K562 (cell line): ENCODE data around the gene CEP20. TPM values are rescaled to one million over a fixed set of nuclear protein-coding genes. Genes with fewer than 3 reads are reported as not detected.

Source experiments
- ATAC-seq: fragments of 200-7000 bp; cut with Tn5 transposase; 3 replicates; pipeline ENCODE4 v1.9.1; 2020; ENCODE audit warnings: moderate library complexity
- BruUV-seq: library from RNA; stranded (reverse); fragments of 400-500 nt; replicated peaks from 2 replicates; lab custom pipeline; 2021; lab: Mats Ljungman, UMichigan
- CTCF ChIA-PET: fragments of 300-600 bp; formaldehyde crosslinking; extraction: SDS; loops from one replicate; lab custom pipeline; 2021; ENCODE audit warnings: low intra/inter-chr PET ratio; lab: Yijun Ruan, JAX
- POLR2A ChIA-PET: fragments of 300-600, 350-650 bp; sonication (Branson Sonifier 250); formaldehyde crosslinking; extraction: SDS; loops from one replicate; lab custom pipeline; 2021; ENCODE audit warnings: antibody characterized with exemption, inconsistent platforms; lab: Yijun Ruan, JAX
- DNase-seq, 4 experiments: peaks; one replicate each; pipeline versions ENCODE4 v3.0.0 to v3.0.0-alpha.2; 2011 to 2018; ENCODE audit warnings: low spot score in 3 of 4, mixed read lengths in 3 of 4; ENCODE audit errors: extremely low read depth in 1 of 4
- FAIRE-seq: peaks from 2 replicates; lab custom pipeline; 2011; peaks lifted over from hg19 to GRCh38; lab: Jason Lieb, UNC
- H2AFZ ChIP-seq: 2 replicates; pipeline ENCODE4 v1.6.0; 2011; ENCODE audit warnings: low read depth, low read length, control low read depth, inconsistent platforms
- H3K27ac ChIP-seq: fragments of 200-600 bp; 3 replicates; pipeline ENCODE4 v1.8.0; 2011; ENCODE audit warnings: low read depth, mild to moderate bottlenecking, control low read depth, inconsistent platforms, low read length, moderate library complexity, mixed read lengths; ENCODE audit errors: extremely low read depth
- H3K27me3 ChIP-seq, 2 experiments: fragments of 300-600 bp in 1 of 2; 2 replicates in 1 of 2; 3 replicates in 1 of 2; pipeline versions ENCODE4 v1.6.0 to v1.8.0; 2011; ENCODE audit warnings: inconsistent platforms in 2 of 2, low read length in 2 of 2, mild to moderate bottlenecking in 1 of 2, mixed read lengths in 1 of 2, moderate library complexity in 1 of 2; ENCODE audit not compliant: control insufficient read depth in 2 of 2, insufficient read depth in 2 of 2
- H3K36me3 ChIP-seq: fragments of 300-600 bp; 3 replicates; pipeline ENCODE4 v1.8.0; 2011; ENCODE audit warnings: mild to moderate bottlenecking, low read length, inconsistent platforms; ENCODE audit not compliant: control insufficient read depth, insufficient read depth
- H3K4me1 ChIP-seq, 2 experiments: fragments of 200-600 bp in 1 of 2; replicated peaks in 1 of 2; 2 replicates in 1 of 2; 3 replicates in 1 of 2; pipeline versions ENCODE4 v1.5.1 to v1.8.0; 2011; ENCODE audit warnings: inconsistent platforms in 2 of 2, low read length in 2 of 2, mild to moderate bottlenecking in 1 of 2, mixed read lengths in 1 of 2, moderate library complexity in 1 of 2; ENCODE audit not compliant: control insufficient read depth in 2 of 2, insufficient read depth in 2 of 2
- H3K4me2 ChIP-seq: 2 replicates; pipeline ENCODE4 v1.6.1; 2011; ENCODE audit warnings: low read length, control low read depth, inconsistent platforms, mixed read lengths; ENCODE audit not compliant: insufficient read depth
- H3K4me3 ChIP-seq: fragments of 200-600 bp; sonication (generic), shearing (Covaris generic); 2 replicates; pipeline ENCODE4 v1.5.1; 2016; ENCODE audit warnings: control low read depth, inconsistent platforms
- H3K79me2 ChIP-seq: fragments of 200-600 bp; 3 replicates; pipeline ENCODE4 v1.8.0; 2011; ENCODE audit warnings: low read length, inconsistent platforms; ENCODE audit not compliant: control insufficient read depth, insufficient read depth
- H3K9ac ChIP-seq, 2 experiments: 2 replicates each; pipeline versions ENCODE4 v1.6.0 to v1.6.1; 2011; ENCODE audit warnings: low read depth in 2 of 2, low read length in 2 of 2, control low read depth in 1 of 2, inconsistent platforms in 1 of 2, mild to moderate bottlenecking in 1 of 2, mixed read lengths in 1 of 2; ENCODE audit not compliant: insufficient read depth in 1 of 2
- H3K9me1 ChIP-seq: one replicate; pipeline ENCODE4 v1.6.0; 2011; ENCODE audit warnings: inconsistent platforms, mild to moderate bottlenecking, low read length, moderate library complexity; ENCODE audit not compliant: control insufficient read depth, insufficient read depth
- H3K9me3 ChIP-seq: replicated peaks from 2 replicates; pipeline ENCODE4 v1.5.1; 2011; ENCODE audit warnings: low read depth, low read length, inconsistent platforms; ENCODE audit not compliant: control insufficient read depth, insufficient read depth
- H4K20me1 ChIP-seq: replicated peaks from 2 replicates; pipeline ENCODE4 v1.6.1; 2011; ENCODE audit warnings: low read length, inconsistent platforms, mixed read lengths; ENCODE audit not compliant: control insufficient read depth, insufficient read depth
- MED1 ChIP-seq: sonication (generic); formaldehyde crosslinking; IDR thresholded peaks from 2 replicates; pipeline ENCODE4 v1.8.1; 2023; ENCODE audit warnings: missing genetic modification reagents, borderline replicate concordance
- POLR3G ChIP-seq: IDR thresholded peaks from 2 replicates; pipeline ENCODE4 v1.6.1; 2011; ENCODE audit not compliant: insufficient read length, insufficient replicate concordance; ENCODE audit errors: extremely low read depth
- POU5F1 ChIP-seq: fragments of 150-350 bp; IDR thresholded peaks from 2 replicates; pipeline ENCODE4 v1.6.1; 2014; ENCODE audit warnings: borderline replicate concordance, low read length, low read depth, mild to moderate bottlenecking; ENCODE audit not compliant: partially characterized antibody
- PTBP1 ChIP-seq: fragments of 200-400 bp; formaldehyde crosslinking; IDR thresholded peaks from 2 replicates; pipeline ENCODE4 v1.6.1; 2017; ENCODE audit warnings: low read depth, low read length
- PTRF ChIP-seq: fragments of 450-650 bp; IDR thresholded peaks from 2 replicates; pipeline ENCODE4 v1.6.1; 2016; ENCODE audit warnings: mild to moderate bottlenecking, missing genetic modification characterization, missing compliant biosample characterization
- SRSF1 ChIP-seq: fragments of 200-400 bp; formaldehyde crosslinking; IDR thresholded peaks from 2 replicates; pipeline ENCODE4 v1.6.1; 2017; ENCODE audit warnings: mild to moderate bottlenecking, low read depth, low read length, moderate library complexity
- WGBS: fragments of 100-300 bp; shearing (Covaris generic); methylation state at CpG from one replicate; pipeline ENCODE4 v1.1.6; 2016; ENCODE audit warnings: low coverage, mixed read lengths; ENCODE audit not compliant: insufficient coverage; ENCODE audit errors: missing lambda C conversion rate; 5-methylcytosine and 5-hydroxymethylcytosine counted together
- in situ Hi-C: fragments of 300-500 bp; cut with MboI; formaldehyde crosslinking; loops from 4 replicates; pipeline ENCODE4 v1.15.0; 2018; ENCODE audit warnings: inconsistent platforms, mixed read lengths
- intact Hi-C: fragments of 100-400 bp; cut with micrococcal nuclease; formaldehyde crosslinking; loops from 2 replicates; pipeline ENCODE4 v1.14.2; 2022
- polyA plus RNA-seq, 8 experiments: library from polyadenylated mRNA; depleted of rRNA in 4 of 8; stranded (reverse) in 5 of 8; unstranded in 3 of 8; fragments of >200 nt; fragmentation: Nextera tagmentation in 2 of 8; fragmentation: Illumina TruSeq in 1 of 8; extraction: Ambion mirVana in 2 of 8; extraction: Trizol in 1 of 8; gene quantifications; 2 replicates each; pipeline versions ENCODE4 v1.2.1 to v1.2.3, GENCODE V29; 2011 to 2014; ENCODE audit warnings: inconsistent platforms in 1 of 8, missing spikeins in 1 of 8
- total RNA-seq, 7 experiments: library from RNA; depleted of rRNA in 6 of 7; stranded (reverse); fragments of >200 nt in 6 of 7; fragmentation: Illumina TruSeq in 2 of 7; extraction: Trizol in 2 of 7; gene quantifications; 2 replicates each; pipeline versions ENCODE4 v1.2.1 to v1.2.3, GENCODE V29; 2011 to 2021; ENCODE audit warnings: low replicate concordance in 1 of 7
- TF ChIP-seq, protein P1 (sequence below): fragments of 450-650 bp; formaldehyde crosslinking; IDR thresholded peaks from 2 replicates; pipeline ENCODE4 v1.4.0; 2020; ENCODE audit warnings: mild to moderate bottlenecking, moderate library complexity
- TF ChIP-seq, protein P2 (sequence below): fragments of 250-450 bp; sonication (Bioruptor Pico); IDR thresholded peaks from 2 replicates; pipeline ENCODE4 v1.4.0; 2020; ENCODE audit warnings: mild to moderate bottlenecking, moderate library complexity
- TF ChIP-seq, protein P3 (sequence below): fragments of 450-650 bp; conservative IDR thresholded peaks from 2 replicates; pipeline ENCODE4 v1.6.1; 2016; ENCODE audit warnings: missing genetic modification characterization, low read depth, mild to moderate bottlenecking, missing compliant biosample characterization, moderate library complexity
- TF ChIP-seq, protein P4 (sequence below): conservative IDR thresholded peaks from 2 replicates; pipeline ENCODE4 v1.6.1; 2011; ENCODE audit warnings: low read depth, mild to moderate bottlenecking, low read length; ENCODE audit not compliant: control insufficient read depth

The CEP20 gene
- total and polyA plus RNA-seq, 9 of the 15 experiments (the other 6 are each of a cell fraction or from before 2014, with no cell fraction given), result 41.3 to 150 (median 104) TPM

DNA sequence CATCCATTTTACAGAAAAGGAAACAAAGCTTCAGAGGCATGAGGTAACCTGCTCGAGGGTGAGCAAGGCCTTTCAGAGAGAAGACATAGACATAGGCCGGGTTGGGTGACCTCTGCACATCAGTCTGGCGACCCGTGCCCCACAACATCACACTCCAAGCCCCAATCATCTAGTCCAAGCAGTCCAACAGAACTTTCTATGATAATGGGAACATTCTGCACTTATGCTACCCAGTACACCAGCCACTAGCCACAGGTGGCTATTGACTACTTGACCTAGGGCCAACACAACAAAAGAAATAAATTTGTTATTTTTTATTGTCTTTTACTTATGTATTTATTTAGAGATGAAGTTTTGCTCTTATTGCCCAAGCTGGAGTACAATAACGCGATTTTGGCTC lies 52.3 kb downstream of the CEP20 start:
- ChIA-PET CTCF (no interaction called here), POLR2A (interaction anchor here (1.0 kb wide), 1 partner anchor 8 kb away, joined by 5 read pairs; no protein-coding TSS in a partner anchor)
- H3K27ac ChIP-seq, result no peak overlapping the region
- no peak overlapping the region for H3K4me3 ChIP-seq
- in situ Hi-C loops (no loop called here), intact Hi-C loops (no loop called here)
- ATAC-seq, result no peak
- FAIRE-seq, result no peak
- no peaks in the 10 kb centered on the region for H3K9me3 ChIP-seq
- no peak for DNase-seq
- no peak overlapping the region for H2AFZ ChIP-seq
- no peaks in the 10 kb centered on the region for H3K36me3 ChIP-seq
- H3K9me1 ChIP-seq, result no peaks in the 10 kb centered on the region
- no peaks in the 10 kb centered on the region for H3K4me1 ChIP-seq
- BruUV-seq, result no TSS peak
- WGBS, result 5% methylated on average over 4 of the region's 6 CpGs
- H3K9ac ChIP-seq, result no peak overlapping the region
- no peaks in the 10 kb centered on the region for H4K20me1 ChIP-seq
- peaks cover 11 to 31% of the 10 kb centered on the region in 2 experiments; a peak in 4 of 5 replicates for H3K27me3 ChIP-seq
- H3K79me2 ChIP-seq, result no peaks in the 10 kb centered on the region
- no peak overlapping the region for H3K4me2 ChIP-seq
- TF ChIP-seq POU5F1, result no peak
- no peak for TF ChIP-seq PTRF (tag)
- TF ChIP-seq, protein P1, sequence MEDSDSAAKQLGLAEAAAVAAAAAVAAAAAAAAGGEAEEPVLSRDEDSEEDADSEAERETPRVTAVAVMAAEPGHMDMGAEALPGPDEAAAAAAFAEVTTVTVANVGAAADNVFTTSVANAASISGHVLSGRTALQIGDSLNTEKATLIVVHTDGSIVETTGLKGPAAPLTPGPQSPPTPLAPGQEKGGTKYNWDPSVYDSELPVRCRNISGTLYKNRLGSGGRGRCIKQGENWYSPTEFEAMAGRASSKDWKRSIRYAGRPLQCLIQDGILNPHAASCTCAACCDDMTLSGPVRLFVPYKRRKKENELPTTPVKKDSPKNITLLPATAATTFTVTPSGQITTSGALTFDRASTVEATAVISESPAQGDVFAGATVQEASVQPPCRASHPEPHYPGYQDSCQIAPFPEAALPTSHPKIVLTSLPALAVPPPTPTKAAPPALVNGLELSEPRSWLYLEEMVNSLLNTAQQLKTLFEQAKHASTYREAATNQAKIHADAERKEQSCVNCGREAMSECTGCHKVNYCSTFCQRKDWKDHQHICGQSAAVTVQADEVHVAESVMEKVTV (CRISPR knock-in tag), result no peak
- TF ChIP-seq, protein P2, sequence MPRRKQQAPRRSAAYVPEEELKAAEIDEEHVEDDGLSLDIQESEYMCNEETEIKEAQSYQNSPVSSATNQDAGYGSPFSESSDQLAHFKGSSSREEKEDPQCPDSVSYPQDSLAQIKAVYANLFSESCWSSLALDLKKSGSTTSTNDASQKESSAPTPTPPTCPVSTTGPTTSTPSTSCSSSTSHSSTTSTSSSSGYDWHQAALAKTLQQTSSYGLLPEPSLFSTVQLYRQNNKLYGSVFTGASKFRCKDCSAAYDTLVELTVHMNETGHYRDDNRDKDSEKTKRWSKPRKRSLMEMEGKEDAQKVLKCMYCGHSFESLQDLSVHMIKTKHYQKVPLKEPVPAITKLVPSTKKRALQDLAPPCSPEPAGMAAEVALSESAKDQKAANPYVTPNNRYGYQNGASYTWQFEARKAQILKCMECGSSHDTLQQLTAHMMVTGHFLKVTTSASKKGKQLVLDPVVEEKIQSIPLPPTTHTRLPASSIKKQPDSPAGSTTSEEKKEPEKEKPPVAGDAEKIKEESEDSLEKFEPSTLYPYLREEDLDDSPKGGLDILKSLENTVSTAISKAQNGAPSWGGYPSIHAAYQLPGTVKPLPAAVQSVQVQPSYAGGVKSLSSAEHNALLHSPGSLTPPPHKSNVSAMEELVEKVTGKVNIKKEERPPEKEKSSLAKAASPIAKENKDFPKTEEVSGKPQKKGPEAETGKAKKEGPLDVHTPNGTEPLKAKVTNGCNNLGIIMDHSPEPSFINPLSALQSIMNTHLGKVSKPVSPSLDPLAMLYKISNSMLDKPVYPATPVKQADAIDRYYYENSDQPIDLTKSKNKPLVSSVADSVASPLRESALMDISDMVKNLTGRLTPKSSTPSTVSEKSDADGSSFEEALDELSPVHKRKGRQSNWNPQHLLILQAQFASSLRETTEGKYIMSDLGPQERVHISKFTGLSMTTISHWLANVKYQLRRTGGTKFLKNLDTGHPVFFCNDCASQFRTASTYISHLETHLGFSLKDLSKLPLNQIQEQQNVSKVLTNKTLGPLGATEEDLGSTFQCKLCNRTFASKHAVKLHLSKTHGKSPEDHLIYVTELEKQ (CRISPR knock-in tag), result no peak
- TF ChIP-seq, protein P3, sequence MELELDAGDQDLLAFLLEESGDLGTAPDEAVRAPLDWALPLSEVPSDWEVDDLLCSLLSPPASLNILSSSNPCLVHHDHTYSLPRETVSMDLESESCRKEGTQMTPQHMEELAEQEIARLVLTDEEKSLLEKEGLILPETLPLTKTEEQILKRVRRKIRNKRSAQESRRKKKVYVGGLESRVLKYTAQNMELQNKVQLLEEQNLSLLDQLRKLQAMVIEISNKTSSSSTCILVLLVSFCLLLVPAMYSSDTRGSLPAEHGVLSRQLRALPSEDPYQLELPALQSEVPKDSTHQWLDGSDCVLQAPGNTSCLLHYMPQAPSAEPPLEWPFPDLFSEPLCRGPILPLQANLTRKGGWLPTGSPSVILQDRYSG, result no peak
- TF ChIP-seq MED1 (CRISPR knock-in tag), result no peak
- TF ChIP-seq, protein P4, sequence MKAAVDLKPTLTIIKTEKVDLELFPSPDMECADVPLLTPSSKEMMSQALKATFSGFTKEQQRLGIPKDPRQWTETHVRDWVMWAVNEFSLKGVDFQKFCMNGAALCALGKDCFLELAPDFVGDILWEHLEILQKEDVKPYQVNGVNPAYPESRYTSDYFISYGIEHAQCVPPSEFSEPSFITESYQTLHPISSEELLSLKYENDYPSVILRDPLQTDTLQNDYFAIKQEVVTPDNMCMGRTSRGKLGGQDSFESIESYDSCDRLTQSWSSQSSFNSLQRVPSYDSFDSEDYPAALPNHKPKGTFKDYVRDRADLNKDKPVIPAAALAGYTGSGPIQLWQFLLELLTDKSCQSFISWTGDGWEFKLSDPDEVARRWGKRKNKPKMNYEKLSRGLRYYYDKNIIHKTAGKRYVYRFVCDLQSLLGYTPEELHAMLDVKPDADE, result no peak
- no peak for TF ChIP-seq SRSF1
- TF ChIP-seq POLR3G, result no peak
- TF ChIP-seq PTBP1, result no peak
